Islet of Langerhans (tissue), 1 donor: ENCODE results near the gene LILRA2.
"Not testable (repeated sequence)": the region's sequence is repeated elsewhere in the genome, so short reads cannot be mapped to it uniquely, and the experiment has no call there.

Source experiments
- FAIRE-seq: peaks from one replicate; lab custom pipeline; 2011; peaks lifted over from hg19 to GRCh38; lab: Jason Lieb, UNC

LILRA2 gene

DNA sequence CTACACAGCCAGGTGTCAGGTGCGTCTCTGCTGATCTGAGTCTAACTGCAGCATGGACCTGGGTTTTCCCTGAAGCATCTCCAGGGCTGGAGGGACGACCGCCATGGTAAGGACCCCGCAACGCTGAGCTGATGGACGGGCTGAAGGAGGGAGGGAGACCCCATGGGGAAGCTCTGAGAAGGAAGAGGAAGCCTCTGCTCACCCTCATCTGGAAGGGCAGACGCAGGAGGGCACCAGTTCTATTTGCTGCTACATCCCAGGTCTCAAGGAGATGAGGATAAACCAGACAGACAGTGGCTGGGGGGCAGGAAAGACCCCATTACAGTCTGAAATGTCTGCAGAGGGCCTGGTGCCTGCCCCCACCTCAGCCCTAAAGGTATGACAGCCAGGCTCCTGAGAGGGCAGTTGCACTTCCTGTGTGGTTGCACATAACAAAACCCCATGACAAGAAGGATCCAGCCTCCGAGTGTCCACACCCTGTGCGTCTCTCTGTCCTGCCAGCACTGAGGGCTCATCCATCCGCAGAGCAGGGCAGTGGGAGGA lies at the start of gene LILRA2:
Gene LILRA2, plus strand, starts transcription at position 461 of the 543 bp plus-strand sequence. CDS start 89 bp downstream, outside the sequence.
- no peak for FAIRE-seq

DNA sequence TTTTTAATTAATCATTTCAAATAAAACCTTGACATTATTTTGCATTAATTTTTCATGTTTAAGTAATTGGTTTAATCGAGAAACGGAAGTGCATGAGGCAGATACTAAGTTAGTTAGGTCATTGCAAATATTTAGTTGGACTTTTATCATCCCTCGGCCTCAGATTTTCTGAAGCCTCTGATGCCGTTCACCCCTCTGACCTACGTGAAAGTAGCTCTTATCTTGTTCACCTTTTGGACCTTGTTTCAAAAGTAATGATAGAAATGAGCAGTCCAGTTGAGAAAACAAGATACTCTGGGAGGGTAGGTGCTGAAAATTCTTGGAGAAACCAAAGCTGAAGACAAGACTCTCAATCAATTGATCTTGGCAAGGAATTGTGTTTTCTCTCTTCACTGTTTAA lies 48.0 kb upstream of the LILRA2 start:
- no peak for FAIRE-seq

DNA sequence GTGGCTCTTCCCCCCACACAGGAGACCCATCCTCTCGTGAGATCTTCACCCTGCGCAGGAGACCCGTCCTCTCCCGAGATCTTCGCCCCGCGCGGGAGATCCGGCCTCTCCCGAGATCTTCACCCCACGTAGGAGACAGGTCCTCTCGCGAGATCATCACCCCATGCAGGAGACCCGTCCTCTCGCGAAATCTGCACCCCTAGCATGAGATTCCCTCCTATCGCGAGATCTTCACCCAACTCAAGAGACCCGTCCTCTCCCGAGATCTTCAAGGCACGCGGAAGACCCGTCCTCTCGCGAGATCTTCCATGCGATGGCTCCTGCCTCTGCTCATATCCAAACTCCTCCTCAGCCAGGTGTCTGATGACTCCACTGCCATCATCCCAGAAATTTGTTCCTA lies 46.6 kb upstream of the LILRA2 start:
- FAIRE-seq = no peak

- FAIRE-seq = no peak
Observed at GRCh38 chr19:54530866-54531265, 42.7 kb upstream of the LILRA2 start.

DNA sequence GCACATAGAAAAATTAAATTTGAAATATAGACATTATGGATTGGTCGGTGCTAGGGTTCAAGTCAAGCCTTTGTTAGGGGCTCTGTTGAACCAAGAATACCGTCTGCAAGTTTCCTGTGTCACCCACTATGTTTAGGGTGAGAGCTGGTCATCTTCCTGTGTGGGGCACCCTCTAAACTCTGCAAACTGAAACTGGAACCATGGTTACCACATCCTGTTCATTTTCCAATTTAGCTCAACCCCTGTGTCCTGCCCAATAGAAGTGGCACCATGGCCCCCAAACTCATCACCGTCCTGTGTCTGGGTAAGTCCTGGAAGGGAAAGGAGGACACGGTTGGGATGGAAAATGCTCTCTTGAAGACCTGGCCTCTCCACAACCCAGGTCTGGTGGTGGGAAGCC lies 41.1 kb upstream of the LILRA2 start:
- FAIRE-seq = no peak

GRCh38 chr19:54533476-54533875 lies 40.1 kb upstream of the LILRA2 start:
- FAIRE-seq = no peak

- FAIRE-seq = no peak
Observed at GRCh38 chr19:54534156-54534555, 39.4 kb upstream of the LILRA2 start.

- FAIRE-seq = no peak
Observed at GRCh38 chr19:54535601-54536000, 38.0 kb upstream of the LILRA2 start.

GRCh38 chr19:54536956-54537355 lies 36.6 kb upstream of the LILRA2 start:
- FAIRE-seq = no peak

- FAIRE-seq = no peak
Observed at GRCh38 chr19:54541712-54542111, 31.9 kb upstream of the LILRA2 start.

DNA sequence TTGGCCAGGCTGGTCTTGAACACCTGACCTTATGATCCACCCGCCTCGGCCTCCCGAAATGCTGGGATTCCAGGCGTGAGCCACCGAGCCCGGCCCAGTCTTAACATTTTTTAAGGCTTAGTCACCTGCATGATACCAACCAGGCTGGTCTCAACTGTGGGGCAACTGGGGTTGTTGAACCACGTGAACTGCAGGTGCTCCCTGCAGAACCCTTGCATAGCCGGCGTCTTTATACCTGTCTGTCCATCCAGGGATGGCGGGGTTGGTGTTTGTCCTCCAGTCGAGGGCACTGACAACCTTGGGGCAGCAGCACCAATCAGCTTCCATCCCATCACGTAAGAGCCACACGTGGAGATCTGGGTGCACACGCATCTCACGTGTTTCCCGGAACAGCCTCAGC lies 24.8 kb upstream of the LILRA2 start:
- no peak for FAIRE-seq

GRCh38 chr19:54549224-54549623 lies 24.4 kb upstream of the LILRA2 start:
- no peak for FAIRE-seq

DNA sequence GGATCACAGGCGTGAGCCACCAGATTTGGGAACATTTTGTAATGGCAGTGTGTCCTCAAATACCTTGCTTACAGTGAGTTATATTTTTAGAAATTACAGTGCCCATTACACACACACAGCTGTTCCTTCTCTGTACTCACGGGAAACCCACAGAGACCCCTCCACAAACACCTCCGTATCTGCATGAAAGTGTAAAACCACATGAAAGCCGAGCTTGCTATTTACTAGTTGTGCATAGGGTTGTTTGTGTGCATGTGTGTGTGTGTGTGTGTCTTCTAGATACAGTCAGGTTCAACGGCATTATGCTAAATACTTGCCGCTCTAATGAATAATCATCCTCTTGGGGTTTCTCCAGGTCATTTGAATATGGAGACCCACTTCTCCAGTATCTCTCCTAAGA lies 22.3 kb upstream of the LILRA2 start:
- no peak for FAIRE-seq

GRCh38 chr19:54551950-54552912 lies 21.4 kb upstream of the LILRA2 start:
- FAIRE-seq = no peak

GRCh38 chr19:54552913-54553310 lies 20.7 kb upstream of the LILRA2 start:
- FAIRE-seq = no peak

GRCh38 chr19:54554006-54554405 lies 19.6 kb upstream of the LILRA2 start:
- FAIRE-seq = no peak

- FAIRE-seq = no peak
Observed at GRCh38 chr19:54554896-54555295, 18.7 kb upstream of the LILRA2 start.

DNA sequence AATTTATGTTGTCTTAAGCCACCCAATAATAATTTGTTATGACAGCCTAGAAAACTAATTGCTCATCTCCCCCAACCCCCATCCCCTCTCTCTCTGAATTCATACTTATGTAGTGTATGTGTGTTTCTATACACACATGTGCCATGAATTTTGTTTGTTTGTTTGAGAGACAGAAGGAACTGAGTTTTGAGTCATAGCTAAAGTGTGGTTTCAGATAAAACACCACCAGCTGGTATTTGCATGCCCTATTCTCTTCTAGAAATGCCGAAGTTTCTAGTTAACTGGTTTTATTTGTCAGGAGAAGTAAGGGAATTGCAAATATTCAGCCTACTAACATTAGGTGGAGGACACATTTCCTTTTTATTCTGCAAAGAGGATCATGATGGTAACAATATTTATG lies 17.4 kb upstream of the LILRA2 start:
- no peak for FAIRE-seq

- FAIRE-seq = no peak
Observed at GRCh38 chr19:54558339-54558738, 15.3 kb upstream of the LILRA2 start.

DNA sequence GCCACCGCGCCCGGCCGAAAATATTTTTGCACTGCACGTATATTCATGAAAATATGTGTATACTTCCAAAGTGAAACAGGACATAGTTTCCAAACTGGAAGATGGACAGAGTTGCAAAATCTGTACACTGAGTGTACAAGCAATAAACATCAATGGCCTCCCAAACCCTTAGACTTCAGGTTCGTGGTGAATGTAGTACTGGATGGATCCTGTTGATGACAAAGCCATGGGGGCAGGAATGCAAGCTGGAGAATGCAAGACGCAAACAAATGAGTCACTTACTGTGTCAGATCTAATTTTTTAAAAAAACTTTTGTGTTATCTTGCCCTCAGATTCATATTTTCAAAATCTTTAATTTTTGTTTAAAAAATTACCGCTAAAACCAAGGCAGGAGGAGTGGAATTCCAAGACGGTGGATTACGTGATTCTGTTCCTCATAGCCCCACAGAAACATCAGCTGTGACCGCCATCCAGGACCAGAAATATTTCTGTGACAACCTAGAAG lies 12.7 kb upstream of the LILRA2 start:
- no peak for FAIRE-seq

DNA sequence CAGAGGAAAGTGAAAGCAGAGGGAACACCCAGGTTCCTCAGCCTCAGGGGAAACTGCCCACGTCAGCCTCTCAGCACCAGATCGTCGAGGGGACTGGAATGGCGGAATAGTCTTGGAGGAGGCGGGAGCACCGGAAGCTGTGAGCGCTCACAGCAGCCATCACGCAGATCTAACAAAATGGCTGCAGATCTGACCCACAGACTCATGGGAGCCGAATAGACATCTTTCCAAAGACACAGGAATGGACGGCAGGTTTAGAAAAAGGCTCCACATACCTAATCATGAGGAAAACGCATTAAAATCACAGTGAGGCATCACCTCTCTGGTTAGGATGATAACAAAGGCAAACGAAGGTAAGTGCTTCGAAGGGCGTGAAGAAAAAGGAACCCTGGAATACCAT lies 11.8 kb upstream of the LILRA2 start:
- FAIRE-seq = no peak

- FAIRE-seq = not testable (repeated sequence)
Observed at GRCh38 chr19:54563206-54563605, 10.4 kb upstream of the LILRA2 start.

- no peak for FAIRE-seq
Observed at GRCh38 chr19:54570316-54570715, 3.3 kb upstream of the LILRA2 start.
